NCI-H2196 (cell line): ENCODE data around the gene LIFR.
"Not testable (repeated sequence)": the region's sequence is repeated elsewhere in the genome, so short reads cannot be mapped to it uniquely, and the experiment has no call there.

Experiments
- DNase-seq: peaks from one replicate; lab custom pipeline; 2025; ENCODE audit not compliant: unreplicated experiment; lab: John Stamatoyannopoulos, UW

Gene LIFR

GRCh38 chr5:38556599-38557307, at the start of gene LIFR:
TSS of gene LIFR (minus strand) at chr5:38556646. CDS start at chr5:38530647, 25,999 bp downstream.
- peak; percentile 95 for DNase-seq

- no peak for DNase-seq
These were observed 49.2 kb upstream of the LIFR start for GRCh38 chr5:38605610-38606009.

- DNase-seq = no peak
These were observed 47.2 kb upstream of the LIFR start for GRCh38 chr5:38603691-38604090.

GRCh38 chr5:38602641-38603040, 46.2 kb upstream of the LIFR start:
- DNase-seq = no peak

- no peak for DNase-seq
These were observed 45.4 kb upstream of the LIFR start for GRCh38 chr5:38601863-38602298.

GRCh38 chr5:38601133-38601862, 44.9 kb upstream of the LIFR start:
- no peak for DNase-seq

- DNase-seq = no peak
These were observed 44.0 kb upstream of the LIFR start for GRCh38 chr5:38600329-38601045.

GRCh38 chr5:38599751-38600150, 43.3 kb upstream of the LIFR start:
- not testable (repeated sequence) for DNase-seq

- no peak for DNase-seq
These were observed 42.7 kb upstream of the LIFR start for GRCh38 chr5:38598994-38599617.

GRCh38 chr5:38598296-38598993, 42.0 kb upstream of the LIFR start:
- DNase-seq = no peak

GRCh38 chr5:38596981-38597380, 40.5 kb upstream of the LIFR start:
- no peak for DNase-seq

- no peak for DNase-seq
These were observed 38.8 kb upstream of the LIFR start for GRCh38 chr5:38595132-38595745.

- DNase-seq = no peak
These were observed 37.5 kb upstream of the LIFR start for GRCh38 chr5:38593959-38594358.

- no peak for DNase-seq
These were observed 35.0 kb upstream of the LIFR start for GRCh38 chr5:38591523-38591849.

- no peak for DNase-seq
These were observed 34.5 kb upstream of the LIFR start for GRCh38 chr5:38590838-38591522.

GRCh38 chr5:38589629-38590028, 33.2 kb upstream of the LIFR start:
- DNase-seq = no peak

GRCh38 chr5:38585816-38586215, 29.4 kb upstream of the LIFR start:
- DNase-seq = no peak

GRCh38 chr5:38583500-38583899, 27.1 kb upstream of the LIFR start:
- no peak for DNase-seq

GRCh38 chr5:38582975-38583319, 26.5 kb upstream of the LIFR start:
- DNase-seq = no peak
